Loucy (cell line): Measurements from ENCODE around the gene HAL.

Experiments used
- CTCF ChIP-seq: fragments of 200-600 bp; sonication (generic); conservative IDR thresholded peaks from 2 replicates; pipeline ENCODE4 v1.5.1; 2014; ENCODE audit warnings: mild to moderate bottlenecking, antibody characterized with exemption, low read length
- EZH2phosphoT487 ChIP-seq: fragments of 200-600 bp; IDR thresholded peaks from 2 replicates; pipeline ENCODE4 v1.6.1; 2018; ENCODE audit warnings: antibody characterized with exemption, mild to moderate bottlenecking, moderate library complexity, borderline replicate concordance

GRCh38 chr12:96044017-96044942 is 48.1 kb upstream of the HAL start:
- TF ChIP-seq CTCF (no peak), EZH2phosphoT487 (no peak)
